ENCODE measurements around the gene SCD5.

GRCh38 chr4:82786828-82787227 lies 11.8 kb downstream of the SCD5 start:
- no peak for TF ChIP-seq CTCF (IDR thresholded peaks at IDR 0.05)
- TF ChIP-seq EZH2phosphoT487 (IDR thresholded peaks at IDR 0.05) = no peak
- TF ChIP-seq EZH2 (IDR thresholded peaks at IDR 0.05) = no peak
